GM18517 (cell line): Measurements from ENCODE around the gene RTEL1.
"Not testable (repeated sequence)": the region's sequence is repeated elsewhere in the genome, so short reads cannot be mapped to it uniquely, and the experiment has no call there.

Source experiments
- ATAC-seq: cut with Tn5 transposase; IDR thresholded peaks from one replicate; pipeline ENCODE4 v1.9.1; 2021; ENCODE audit warnings: mild to moderate bottlenecking, moderate library complexity; ENCODE audit not compliant: unreplicated experiment

The RTEL1 gene

GRCh38 chr20:63627129-63627750 is 30.9 kb upstream of the RTEL1 start:
- ATAC-seq: peak; percentile 81

DNA sequence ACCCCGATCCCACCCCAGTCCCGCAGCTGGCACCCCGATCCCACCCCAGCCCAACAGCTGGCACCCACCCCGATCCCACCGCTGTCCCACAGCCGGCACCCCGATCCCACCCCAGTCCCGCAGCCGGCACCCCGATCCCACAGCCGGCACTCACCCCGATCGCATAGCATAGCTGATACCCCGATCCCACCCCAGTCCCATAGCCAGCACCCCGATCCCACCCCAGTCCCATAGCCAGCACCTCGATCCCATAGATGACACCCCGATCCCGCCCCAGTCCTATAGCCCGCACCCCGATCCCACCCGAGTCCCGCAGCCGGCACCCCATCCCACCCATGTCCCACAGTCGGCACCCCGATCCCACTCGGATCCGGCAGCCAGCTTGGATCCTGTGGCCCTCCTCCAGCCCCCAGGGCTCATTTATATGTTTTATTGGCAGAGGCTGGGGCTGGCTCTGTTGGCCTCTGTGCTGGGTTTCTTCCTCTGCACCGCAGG is 30.3 kb upstream of the RTEL1 start:
- no peak for ATAC-seq

DNA sequence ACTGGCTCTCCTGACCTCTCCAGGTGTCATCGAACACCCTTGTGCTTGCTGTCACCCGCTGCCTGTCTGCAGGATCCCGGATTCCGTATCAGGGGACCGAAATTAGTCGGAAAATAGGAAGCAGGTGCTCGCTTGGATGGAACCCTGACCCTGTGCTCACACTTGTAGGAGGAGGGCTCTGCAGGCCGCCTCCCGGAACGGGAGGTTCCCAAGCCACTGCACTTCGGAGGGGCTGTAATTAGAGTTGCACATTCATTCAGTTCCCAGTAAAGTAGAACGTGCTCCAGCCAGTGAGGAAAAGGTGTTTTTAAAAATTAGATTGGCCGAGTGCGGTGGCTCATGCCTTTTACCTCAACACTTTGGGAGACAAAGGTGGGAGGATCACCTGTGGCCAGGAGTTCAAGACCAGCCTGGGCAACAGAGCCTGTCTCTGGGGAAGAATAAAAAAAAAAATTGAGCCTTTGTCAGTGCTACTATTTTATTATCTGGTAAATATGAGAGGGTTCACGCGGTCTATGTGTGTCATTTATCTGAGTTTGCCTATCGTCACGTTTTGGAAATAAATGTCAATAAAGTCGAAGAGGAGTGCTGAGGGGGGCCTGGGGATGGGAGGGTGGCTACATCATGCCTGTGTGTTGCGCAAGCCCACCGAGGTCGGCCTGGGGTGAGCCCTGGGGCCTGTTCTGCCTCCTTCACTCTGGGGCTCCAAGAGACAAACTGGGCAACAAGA is 29.7 kb upstream of the RTEL1 start:
- ATAC-seq: no peak

- not testable (repeated sequence) for ATAC-seq
Observed at GRCh38 chr20:63630956-63631355, 27.2 kb upstream of the RTEL1 start.

DNA sequence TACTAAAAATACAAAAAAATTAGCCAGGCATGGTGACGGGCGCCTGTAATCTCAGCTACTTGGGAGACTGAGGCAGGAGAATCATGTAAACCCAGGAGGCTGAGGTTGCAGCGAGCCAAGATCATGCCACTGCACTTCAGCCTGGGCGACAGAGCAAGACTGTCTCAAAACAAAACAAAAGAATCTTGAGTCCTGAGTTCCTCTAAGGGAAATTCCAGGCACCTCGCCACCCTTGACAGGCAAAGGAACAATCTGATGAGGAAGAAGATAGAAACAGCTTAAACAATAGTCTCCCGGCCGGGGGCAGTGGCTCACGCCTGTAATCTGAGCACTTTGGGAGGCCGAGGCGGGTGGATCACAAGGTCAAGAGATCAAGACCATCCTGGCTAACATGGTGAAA is 26.7 kb upstream of the RTEL1 start:
- not testable (repeated sequence) for ATAC-seq

GRCh38 chr20:63633732-63634131 is 24.4 kb upstream of the RTEL1 start:
- no peak for ATAC-seq

- ATAC-seq: peak; percentile 51
Observed at GRCh38 chr20:63635431-63636141, 22.5 kb upstream of the RTEL1 start.

DNA sequence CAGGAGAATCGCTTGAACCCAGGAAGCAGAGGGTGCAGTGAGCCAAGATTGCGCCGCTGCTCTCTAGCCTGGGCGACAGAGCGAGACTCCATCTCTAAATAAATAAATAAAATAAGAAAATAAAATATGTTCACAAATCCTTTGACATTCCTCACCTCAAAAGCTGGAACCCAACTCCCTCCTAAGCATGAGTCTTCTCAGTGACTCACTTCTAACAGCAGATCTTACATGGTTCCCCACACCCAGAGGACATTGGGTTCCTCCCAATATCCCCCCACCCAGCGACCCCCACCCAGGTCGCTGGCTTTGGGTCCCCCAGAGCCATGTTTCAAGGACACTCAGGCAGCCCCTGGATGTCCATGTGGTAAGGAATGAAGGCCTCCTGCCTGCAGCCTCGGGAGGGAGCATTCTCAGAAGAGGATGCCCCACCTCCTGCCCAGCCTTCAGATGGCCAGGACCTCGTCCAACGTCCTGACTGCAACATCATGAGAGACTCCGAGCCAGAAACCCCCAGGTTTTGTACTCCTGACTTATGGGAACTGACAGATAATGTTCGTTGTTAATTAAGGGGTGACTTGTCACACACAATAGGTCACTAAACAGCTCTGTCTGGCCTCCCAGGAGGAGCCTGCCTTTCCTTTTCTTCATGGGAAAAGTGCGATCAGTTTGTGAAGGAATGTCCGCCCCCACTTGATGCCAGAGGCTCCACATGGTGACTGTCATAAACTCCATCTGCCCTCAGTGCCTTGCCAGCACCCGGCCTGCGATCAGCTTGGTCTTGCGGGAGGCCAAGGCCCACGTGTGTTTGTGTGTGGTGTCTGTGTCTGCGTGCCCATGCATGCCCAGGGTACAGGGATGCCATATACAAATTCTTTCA is 21.1 kb upstream of the RTEL1 start:
- ATAC-seq: no peak

- no peak for ATAC-seq
Observed at GRCh38 chr20:63639093-63639975, 18.8 kb upstream of the RTEL1 start.

DNA sequence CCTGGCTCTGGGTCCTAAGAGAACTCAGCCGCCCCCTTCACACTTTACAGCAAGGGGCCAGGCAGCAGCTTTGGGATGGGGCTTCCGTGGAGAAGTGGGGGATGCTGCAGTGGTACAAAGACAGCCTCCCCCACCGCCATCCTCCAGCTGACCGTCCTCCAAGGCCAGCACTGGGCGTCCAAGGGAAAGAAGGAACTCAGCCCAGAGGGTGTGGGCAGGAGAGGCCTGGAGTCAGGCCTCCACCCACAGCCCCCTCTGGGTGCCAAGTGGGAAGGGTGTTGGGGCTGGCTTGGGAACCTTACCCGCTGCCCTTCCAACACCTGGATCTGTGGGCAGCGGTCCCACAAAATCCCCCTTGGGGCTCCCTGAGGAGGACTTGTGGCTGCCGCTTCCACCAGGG is 18.0 kb upstream of the RTEL1 start:
- no peak for ATAC-seq

DNA sequence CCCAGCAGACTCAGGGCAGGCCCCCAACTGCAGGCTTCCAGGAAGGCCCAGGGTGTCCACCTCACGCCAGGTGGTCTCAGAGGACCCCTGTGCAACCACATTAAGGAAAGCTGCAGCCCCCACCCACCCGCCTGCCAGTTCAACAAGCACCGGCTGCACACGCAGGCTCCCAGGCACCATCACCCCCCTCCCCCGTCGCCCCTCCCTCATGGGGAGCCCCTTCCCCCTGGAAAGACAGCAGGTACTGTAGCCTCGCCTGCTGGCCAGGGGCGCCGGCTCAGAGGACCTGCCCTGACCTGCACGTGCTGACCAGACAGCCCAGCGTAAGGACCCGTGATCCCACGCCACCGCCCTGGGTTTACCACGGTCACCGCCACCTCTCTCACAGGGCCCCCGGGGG is 17.4 kb upstream of the RTEL1 start:
- ATAC-seq: not testable (repeated sequence)

DNA sequence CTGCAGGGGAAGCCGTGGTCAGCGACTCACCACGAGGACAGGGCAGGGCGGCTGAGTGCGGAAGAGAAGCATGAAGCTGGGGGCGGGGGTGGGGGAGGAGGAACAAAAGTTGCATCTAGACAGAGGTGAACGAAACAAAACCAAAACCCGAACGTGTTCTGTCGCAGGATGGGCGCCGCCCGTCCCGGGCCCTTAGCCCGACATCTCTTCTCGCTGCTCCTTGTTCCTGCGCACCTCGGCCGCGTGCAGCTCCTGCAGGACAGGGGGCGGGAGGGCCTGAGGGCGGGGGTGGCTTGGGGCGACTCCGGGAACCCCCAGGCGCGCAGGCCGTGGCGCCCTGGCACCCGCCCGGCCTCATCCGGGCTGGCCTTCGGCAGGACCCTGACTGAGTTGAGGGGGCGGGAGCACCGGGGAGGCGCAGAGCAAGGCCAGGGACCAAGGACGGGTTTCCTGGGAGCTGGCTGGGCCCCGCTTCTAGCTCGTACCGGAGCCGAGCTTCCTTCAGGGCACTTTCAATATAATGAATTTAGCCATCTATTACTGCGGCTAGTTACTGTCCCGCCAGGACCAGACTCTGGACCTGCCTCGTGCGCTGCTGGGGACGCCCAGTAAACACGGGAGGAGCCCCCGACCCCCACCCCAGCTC is 16.8 kb upstream of the RTEL1 start:
- ATAC-seq: no peak

DNA sequence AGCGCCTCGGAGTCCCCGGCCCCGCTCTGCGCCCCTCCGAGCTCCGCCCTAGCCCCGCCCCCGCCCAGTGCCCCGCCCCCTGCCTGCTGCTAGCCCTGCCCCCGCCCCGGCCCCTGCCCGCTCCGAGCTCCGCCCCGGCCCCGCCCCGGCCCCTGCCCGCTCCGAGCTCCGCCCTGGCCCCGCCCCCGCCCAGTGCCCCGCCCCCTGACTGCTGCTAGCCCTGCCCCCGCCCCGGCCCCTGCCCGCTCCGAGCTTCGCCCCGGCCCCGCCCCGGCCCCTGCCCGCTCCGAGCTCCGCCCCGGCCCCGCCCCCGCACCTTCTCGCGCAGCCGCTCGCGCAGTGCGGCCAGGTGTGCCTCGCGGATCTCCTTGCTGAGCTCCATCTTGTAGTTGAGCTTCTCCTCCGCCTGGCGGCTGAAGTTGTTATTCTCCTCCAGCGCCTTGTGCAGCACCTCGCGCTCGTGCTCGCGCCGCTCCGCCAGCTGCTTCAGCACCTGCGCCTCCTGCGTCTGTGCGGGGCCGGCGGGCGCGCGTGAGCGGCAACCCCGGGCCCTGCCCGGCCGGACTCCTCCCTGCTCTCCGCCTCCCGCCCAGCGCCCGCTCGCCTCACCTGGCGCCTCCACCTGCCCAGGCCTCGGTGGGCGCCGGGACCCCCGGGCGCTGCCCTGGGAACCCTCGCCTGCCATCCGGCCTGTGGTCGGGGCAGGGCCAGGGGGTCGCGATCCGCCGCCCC is 16.2 kb upstream of the RTEL1 start:
- peak; percentile 84 for ATAC-seq

- ATAC-seq: no peak
Observed at GRCh38 chr20:63642527-63643247, 15.4 kb upstream of the RTEL1 start.

- ATAC-seq: no peak
Observed at GRCh38 chr20:63643499-63643898, 14.6 kb upstream of the RTEL1 start.

GRCh38 chr20:63643946-63644345 is 14.2 kb upstream of the RTEL1 start:
- ATAC-seq: no peak

- ATAC-seq: no peak
Observed at GRCh38 chr20:63645218-63645617, 12.9 kb upstream of the RTEL1 start.

GRCh38 chr20:63648190-63648589 is 9.9 kb upstream of the RTEL1 start:
- ATAC-seq: no peak
